Ishikawa (cell line): Measurements from ENCODE around the gene ASPA.

Experiments used
- CEBPB ChIP-seq: IDR thresholded peaks from 2 replicates; pipeline ENCODE4 v1.6.1; 2012
- CREB1 ChIP-seq: IDR thresholded peaks from 2 replicates; pipeline ENCODE4 v1.6.1; 2012; ENCODE audit warnings: low read depth
- EP300 ChIP-seq: IDR thresholded peaks from 2 replicates; pipeline ENCODE4 v1.6.1; 2012; ENCODE audit warnings: borderline replicate concordance
- FOXM1 ChIP-seq: IDR thresholded peaks from 2 replicates; pipeline ENCODE4 v1.6.1; 2012; ENCODE audit warnings: low read depth, borderline replicate concordance
- MAX ChIP-seq: IDR thresholded peaks from 2 replicates; pipeline ENCODE4 v1.6.1; 2012
- NFIC ChIP-seq: IDR thresholded peaks from 2 replicates; pipeline ENCODE4 v1.6.1; 2012
- RAD21 ChIP-seq: IDR thresholded peaks from 2 replicates; pipeline ENCODE4 v1.6.1; 2012; ENCODE audit warnings: low read depth
- TAF1 ChIP-seq: IDR thresholded peaks from 2 replicates; pipeline ENCODE4 v1.6.1; 2012; ENCODE audit warnings: low read depth, mild to moderate bottlenecking
- TEAD4 ChIP-seq: IDR thresholded peaks from 2 replicates; pipeline ENCODE4 v1.6.1; 2012
- ZBTB7A ChIP-seq: IDR thresholded peaks from 2 replicates; pipeline ENCODE4 v1.6.1; 2012; ENCODE audit warnings: low read depth
- TF ChIP-seq, protein P1 (sequence below): IDR thresholded peaks from 2 replicates; pipeline ENCODE4 v1.6.1; 2012; ENCODE audit warnings: low read depth, mild to moderate bottlenecking

- TF ChIP-seq EP300 (no peak), CREB1 (no peak), CEBPB (no peak), TEAD4 (no peak), MAX (no peak), ZBTB7A (no peak), TAF1 (no peak), RAD21 (no peak), FOXM1 (no peak), NFIC (no peak)
- TF ChIP-seq, protein P1, sequence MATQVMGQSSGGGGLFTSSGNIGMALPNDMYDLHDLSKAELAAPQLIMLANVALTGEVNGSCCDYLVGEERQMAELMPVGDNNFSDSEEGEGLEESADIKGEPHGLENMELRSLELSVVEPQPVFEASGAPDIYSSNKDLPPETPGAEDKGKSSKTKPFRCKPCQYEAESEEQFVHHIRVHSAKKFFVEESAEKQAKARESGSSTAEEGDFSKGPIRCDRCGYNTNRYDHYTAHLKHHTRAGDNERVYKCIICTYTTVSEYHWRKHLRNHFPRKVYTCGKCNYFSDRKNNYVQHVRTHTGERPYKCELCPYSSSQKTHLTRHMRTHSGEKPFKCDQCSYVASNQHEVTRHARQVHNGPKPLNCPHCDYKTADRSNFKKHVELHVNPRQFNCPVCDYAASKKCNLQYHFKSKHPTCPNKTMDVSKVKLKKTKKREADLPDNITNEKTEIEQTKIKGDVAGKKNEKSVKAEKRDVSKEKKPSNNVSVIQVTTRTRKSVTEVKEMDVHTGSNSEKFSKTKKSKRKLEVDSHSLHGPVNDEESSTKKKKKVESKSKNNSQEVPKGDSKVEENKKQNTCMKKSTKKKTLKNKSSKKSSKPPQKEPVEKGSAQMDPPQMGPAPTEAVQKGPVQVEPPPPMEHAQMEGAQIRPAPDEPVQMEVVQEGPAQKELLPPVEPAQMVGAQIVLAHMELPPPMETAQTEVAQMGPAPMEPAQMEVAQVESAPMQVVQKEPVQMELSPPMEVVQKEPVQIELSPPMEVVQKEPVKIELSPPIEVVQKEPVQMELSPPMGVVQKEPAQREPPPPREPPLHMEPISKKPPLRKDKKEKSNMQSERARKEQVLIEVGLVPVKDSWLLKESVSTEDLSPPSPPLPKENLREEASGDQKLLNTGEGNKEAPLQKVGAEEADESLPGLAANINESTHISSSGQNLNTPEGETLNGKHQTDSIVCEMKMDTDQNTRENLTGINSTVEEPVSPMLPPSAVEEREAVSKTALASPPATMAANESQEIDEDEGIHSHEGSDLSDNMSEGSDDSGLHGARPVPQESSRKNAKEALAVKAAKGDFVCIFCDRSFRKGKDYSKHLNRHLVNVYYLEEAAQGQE, result no peak
Measured at GRCh38 chr17:3506054-3506453, 30.3 kb downstream of the ASPA start.
